ENCODE data around the gene MXI1.
"Not testable (repeated sequence)": the region's sequence is repeated elsewhere in the genome, so short reads cannot be mapped to it uniquely, and the experiment has no call there.

Gene MXI1

DNA sequence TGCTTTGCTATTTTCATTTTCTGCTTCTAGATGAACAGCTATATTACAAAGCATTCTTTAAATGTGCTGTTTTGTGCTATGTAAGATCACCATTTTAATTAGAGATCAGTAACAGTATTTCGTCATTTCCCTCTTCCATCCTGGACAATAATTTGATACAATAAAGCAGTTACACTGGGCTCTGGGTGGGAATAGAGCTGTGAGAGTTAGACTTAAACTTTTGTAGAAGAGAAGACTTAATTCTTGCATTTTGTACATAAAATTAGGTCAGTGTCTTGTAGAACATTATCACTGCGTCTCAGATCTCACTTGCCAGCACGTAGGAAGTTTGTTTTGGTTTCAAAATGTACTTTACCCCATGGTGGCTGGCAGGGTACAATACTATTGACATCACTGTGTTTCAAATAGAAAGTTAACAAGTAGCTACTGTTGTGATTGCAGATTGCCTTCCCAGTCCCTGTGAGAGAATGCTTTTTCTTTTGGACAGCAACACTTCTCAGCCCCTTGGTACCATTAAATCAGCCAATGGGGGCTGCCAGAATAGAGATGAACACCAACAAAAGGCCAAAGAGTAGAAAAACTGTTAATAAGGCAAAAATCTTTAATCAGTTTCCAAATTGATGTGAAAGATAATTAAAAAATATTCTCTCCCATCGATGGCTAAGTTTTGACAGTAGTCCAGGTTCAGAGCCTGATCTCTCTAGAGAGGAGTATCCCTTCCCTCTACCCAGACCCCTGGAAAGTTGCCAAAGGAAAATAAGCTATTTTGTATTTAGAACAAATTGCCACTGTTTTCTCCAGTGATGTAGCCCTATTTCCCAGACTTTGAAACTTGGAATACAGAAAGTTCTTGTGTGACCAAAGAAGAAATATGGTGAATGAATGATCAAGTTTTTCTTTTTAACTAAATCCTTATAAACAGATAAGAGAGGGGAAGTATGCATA lies 62.2 kb downstream of the MXI1 start:
- no peak for TF ChIP-seq CTCF (IDR thresholded peaks at IDR 0.05; ENCODE audit: low read depth, low read length)
- DNase-seq (ENCODE audit: extremely low read depth, low read depth) = no peak

DNA sequence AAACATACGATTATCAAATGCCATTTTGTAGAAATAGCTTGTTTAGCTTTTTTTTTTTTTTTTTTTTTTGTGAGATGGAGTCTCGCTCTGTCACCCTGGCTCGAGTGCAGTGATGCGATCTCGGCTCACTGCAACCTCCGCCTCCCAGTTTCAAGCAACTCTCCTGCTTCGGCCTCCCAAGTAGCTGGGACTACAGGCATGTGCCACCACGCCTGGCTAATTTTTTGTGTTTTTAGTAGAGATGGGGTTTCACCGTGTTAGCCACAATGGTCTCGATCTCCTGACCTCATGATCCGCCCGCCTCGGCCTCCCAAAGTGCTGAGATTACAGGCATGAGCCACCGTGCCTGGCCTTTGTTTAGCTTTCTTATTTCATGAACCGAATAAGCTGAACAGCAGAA lies 65.6 kb downstream of the MXI1 start:
- DNase-seq (ENCODE audit: extremely low read depth, low read depth) = not testable (repeated sequence)

DNA sequence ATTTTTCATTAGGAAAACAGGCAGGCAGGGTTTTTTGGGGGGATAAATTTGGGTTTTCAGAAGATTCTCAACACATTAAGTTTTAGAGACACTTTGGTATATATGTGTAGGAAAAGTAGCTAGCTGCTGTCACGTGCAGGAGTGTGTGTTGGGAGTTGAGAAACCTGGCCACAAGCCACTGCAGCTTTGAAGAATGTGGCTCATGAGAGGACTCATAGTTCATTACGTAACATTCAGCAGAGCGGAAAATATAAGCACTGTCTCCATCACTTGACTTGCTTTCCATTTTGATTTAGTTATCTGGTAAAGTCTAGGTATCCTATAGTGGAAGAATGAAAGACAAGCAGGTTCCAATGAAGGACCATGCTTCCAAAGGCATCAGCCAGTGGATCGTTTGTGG lies 66.1 kb downstream of the MXI1 start:
- TF ChIP-seq CTCF (IDR thresholded peaks at IDR 0.05; ENCODE audit: low read depth, low read length) = no peak
- peak; percentile 48 for DNase-seq (ENCODE audit: extremely low read depth, low read depth)

GRCh38 chr10:110274072-110274627 lies 66.7 kb downstream of the MXI1 start:
- no peak for DNase-seq (ENCODE audit: extremely low read depth, low read depth)
- TF ChIP-seq CTCF (IDR thresholded peaks at IDR 0.05; ENCODE audit: low read depth, low read length) = no peak

- TF ChIP-seq CTCF (IDR thresholded peaks at IDR 0.05; ENCODE audit: low read depth, low read length) = no peak
- no peak for DNase-seq (ENCODE audit: extremely low read depth, low read depth)
These were observed 67.2 kb downstream of the MXI1 start for GRCh38 chr10:110274647-110275046.

- no peak for DNase-seq (ENCODE audit: extremely low read depth, low read depth)
- no peak for TF ChIP-seq CTCF (IDR thresholded peaks at IDR 0.05; ENCODE audit: low read depth, low read length)
These were observed 67.8 kb downstream of the MXI1 start for GRCh38 chr10:110275128-110275729.

- TF ChIP-seq CTCF (IDR thresholded peaks at IDR 0.05; ENCODE audit: low read depth, low read length) = no peak
- no peak for DNase-seq (ENCODE audit: extremely low read depth, low read depth)
These were observed 69.2 kb downstream of the MXI1 start for GRCh38 chr10:110276603-110277002.

Measured in AG09319 (cell line).